Mesenchymal stem cell (in vitro differentiated cells and primary cell): ENCODE measurements around the gene CAPN13.

Source experiments
- DNase-seq: peaks from one replicate; pipeline ENCODE4 v3.0.0-alpha.2; 2013
- H2AFZ ChIP-seq: one replicate; pipeline ENCODE4 v1.6.1; 2013; ENCODE audit warnings: low read depth, mild to moderate bottlenecking, control low read depth, inconsistent platforms, low read length, moderate library complexity
- H2AK5ac ChIP-seq: 2 replicates; pipeline ENCODE4 v1.6.1; 2013; ENCODE audit warnings: low read length, moderate library complexity, mild to moderate bottlenecking, inconsistent platforms; ENCODE audit not compliant: severe bottlenecking
- H2BK120ac ChIP-seq: one replicate; pipeline ENCODE4 v1.6.1; 2013; ENCODE audit warnings: low read depth, mild to moderate bottlenecking, inconsistent platforms, low read length, moderate library complexity
- H2BK12ac ChIP-seq, 2 experiments: one replicate each; pipeline ENCODE4 v1.6.1; 2013; ENCODE audit warnings: inconsistent platforms in 2 of 2, low read length in 2 of 2, mild to moderate bottlenecking in 2 of 2, moderate library complexity in 2 of 2, control low read depth in 1 of 2
- H2BK15ac ChIP-seq: one replicate; pipeline ENCODE4 v1.6.1; 2013; ENCODE audit warnings: mild to moderate bottlenecking, low read depth, inconsistent platforms; ENCODE audit not compliant: poor library complexity, severe bottlenecking
- H2BK5ac ChIP-seq: 2 replicates; pipeline ENCODE4 v1.6.1; 2013; ENCODE audit warnings: low read depth, mild to moderate bottlenecking, low read length, control low read depth, inconsistent platforms; ENCODE audit not compliant: poor library complexity, severe bottlenecking
- H3K14ac ChIP-seq, 2 experiments: one replicate each; pipeline ENCODE4 v1.6.1; 2013; ENCODE audit warnings: inconsistent platforms in 2 of 2, low read length in 2 of 2, control low read depth in 1 of 2, mild to moderate bottlenecking in 1 of 2, moderate library complexity in 1 of 2
- H3K18ac ChIP-seq, 2 experiments: one replicate each; pipeline ENCODE4 v1.6.1; 2013; ENCODE audit warnings: inconsistent platforms in 2 of 2, low read length in 2 of 2, control low read depth in 1 of 2, low read depth in 1 of 2, mild to moderate bottlenecking in 1 of 2
- H3K23ac ChIP-seq, 2 experiments: one replicate each; pipeline ENCODE4 v1.6.1; 2013; ENCODE audit warnings: inconsistent platforms in 2 of 2, low read length in 2 of 2, mild to moderate bottlenecking in 2 of 2, moderate library complexity in 2 of 2, control low read depth in 1 of 2
- H3K27ac ChIP-seq: 2 replicates; pipeline ENCODE4 v1.5.1; 2013; ENCODE audit warnings: mild to moderate bottlenecking, moderate library complexity, low read length, control low read depth, inconsistent platforms; ENCODE audit not compliant: poor library complexity, severe bottlenecking
- H3K27me3 ChIP-seq, 2 experiments: 2 replicates each; pipeline versions ENCODE4 v1.6.1 to v1.7.0; 2013; ENCODE audit warnings: low read length in 2 of 2, mild to moderate bottlenecking in 2 of 2, moderate library complexity in 2 of 2, control low read depth in 1 of 2, inconsistent platforms in 1 of 2; ENCODE audit not compliant: control insufficient read depth in 1 of 2, insufficient read depth in 1 of 2
- H3K36me3 ChIP-seq, 2 experiments: 2 replicates each; pipeline versions ENCODE4 v1.6.1 to v1.7.0; 2013; ENCODE audit warnings: low read length in 2 of 2, control low read depth in 1 of 2, inconsistent platforms in 1 of 2, low read depth in 1 of 2, mild to moderate bottlenecking in 1 of 2; ENCODE audit not compliant: insufficient read depth in 2 of 2, control insufficient read depth in 1 of 2
- H3K4ac ChIP-seq, 2 experiments: one replicate each; pipeline ENCODE4 v1.6.1; 2013; ENCODE audit warnings: inconsistent platforms in 2 of 2, low read length in 2 of 2, mild to moderate bottlenecking in 2 of 2, moderate library complexity in 2 of 2, control low read depth in 1 of 2, low read depth in 1 of 2
- H3K4me1 ChIP-seq: 2 replicates; pipeline ENCODE4 v1.6.1; 2013; ENCODE audit warnings: low read depth, low read length, control low read depth; ENCODE audit not compliant: control insufficient read depth, insufficient read depth
- H3K4me2 ChIP-seq: 2 replicates; pipeline ENCODE4 v1.6.1; 2013; ENCODE audit warnings: low read length, mild to moderate bottlenecking, inconsistent platforms; ENCODE audit not compliant: poor library complexity, severe bottlenecking
- H3K4me3 ChIP-seq, 2 experiments: 2 replicates each; pipeline versions ENCODE4 v1.5.1 to v1.7.0; 2013; ENCODE audit warnings: low read length in 2 of 2, mild to moderate bottlenecking in 2 of 2, control low read depth in 1 of 2, low read depth in 1 of 2; ENCODE audit not compliant: insufficient read depth in 1 of 2
- H3K79me1 ChIP-seq: replicated peaks from 2 replicates; pipeline ENCODE4 v1.6.1; 2013; ENCODE audit warnings: mild to moderate bottlenecking, control low read depth, low read length, inconsistent platforms; ENCODE audit not compliant: poor library complexity, severe bottlenecking
- H3K9ac ChIP-seq: 2 replicates; pipeline ENCODE4 v1.7.0; 2013; ENCODE audit warnings: mild to moderate bottlenecking, low read length, moderate library complexity
- H3K9me3 ChIP-seq: 2 replicates; pipeline ENCODE4 v1.7.0; 2013; ENCODE audit warnings: mild to moderate bottlenecking, low read length; ENCODE audit not compliant: control insufficient read depth
- H4K8ac ChIP-seq: one replicate; pipeline ENCODE4 v1.6.1; 2013; ENCODE audit warnings: inconsistent platforms, mild to moderate bottlenecking, low read length, moderate library complexity
- H4K91ac ChIP-seq: one replicate; pipeline ENCODE4 v1.6.1; 2013; ENCODE audit warnings: mild to moderate bottlenecking, low read length, inconsistent platforms
- WGBS: methylation state at CpG from one replicate; pipeline ENCODE4 v1.1.7; 2013; ENCODE audit warnings: mixed read lengths; 5-methylcytosine and 5-hydroxymethylcytosine counted together

The CAPN13 gene

GRCh38 chr2:30706534-30707303, 100.5 kb downstream of the CAPN13 start:
- no peak overlapping the region for H3K27ac ChIP-seq
- no peaks in the 10 kb centered on the region for H3K79me1 ChIP-seq
- no peak overlapping the region for H3K4me2 ChIP-seq

GRCh38 chr2:30705711-30706533, 101.3 kb downstream of the CAPN13 start:
- Histone ChIP-seq H3K27me3 (peaks cover 0 to 3% of the 10 kb centered on the region in 2 experiments), H4K8ac (no peak overlapping the region), H2BK5ac (no peak overlapping the region), H2AK5ac (no peak overlapping the region), H3K14ac (no peak overlapping the region), H3K4me3 (no peak overlapping the region), H3K9me3 (peaks cover 26% of the 10 kb centered on the region), H3K4ac (no peak overlapping the region), H3K27ac (no peak overlapping the region), H3K23ac (no peak overlapping the region), H3K18ac (no peak overlapping the region), H2BK15ac (no peak overlapping the region), H2BK12ac (no peak overlapping the region), H3K79me1 (no peaks in the 10 kb centered on the region), H3K9ac (no peak overlapping the region), H3K4me2 (no peak overlapping the region), H4K91ac (peak overlapping the region; percentile 37), H2AFZ (no peak overlapping the region), H3K4me1 (no peaks in the 10 kb centered on the region), H2BK120ac (no peak overlapping the region), H3K36me3 (no peaks in the 10 kb centered on the region)
- no peak for DNase-seq
- 96% methylated on average over 7 of the region's 10 CpGs for WGBS

More at GRCh38 chr2:30706534-30707303, 100.5 kb downstream of the CAPN13 start:
- Histone ChIP-seq H4K8ac (no peak overlapping the region), H2BK15ac (no peak overlapping the region), H3K36me3 (no peaks in the 10 kb centered on the region), H2AK5ac (no peak overlapping the region), H3K23ac (no peak overlapping the region), H3K9me3 (peaks cover 20% of the 10 kb centered on the region), H3K27me3 (peaks cover 0 to 3% of the 10 kb centered on the region in 2 experiments), H3K4me1 (no peaks in the 10 kb centered on the region), H3K14ac (no peak overlapping the region), H2AFZ (no peak overlapping the region), H2BK12ac (peak overlapping the region in 1 of 2 experiments; percentile 32), H3K9ac (no peak overlapping the region), H2BK120ac (no peak overlapping the region), H2BK5ac (no peak overlapping the region), H3K4me3 (no peak overlapping the region), H3K18ac (peak overlapping the region in 1 of 2 experiments; percentile 34), H4K91ac (no peak overlapping the region), H3K4ac (peak overlapping the region in 1 of 2 experiments; percentile 7)
- DNase-seq, result peak; percentile 63
- 82% methylated on average over 11 of the region's 12 CpGs for WGBS

GRCh38 chr2:30705056-30705455, 102.2 kb downstream of the CAPN13 start:
- H3K4me3 ChIP-seq, result no peak overlapping the region
- H2BK15ac ChIP-seq, result no peak overlapping the region
- H2BK5ac ChIP-seq, result no peak overlapping the region
- no peak overlapping the region for H2AK5ac ChIP-seq
- H4K8ac ChIP-seq, result peak overlapping the region; percentile 35
- no peak overlapping the region for H2BK120ac ChIP-seq
- no peak overlapping the region for H3K14ac ChIP-seq
- no peaks in the 10 kb centered on the region for H3K79me1 ChIP-seq
- peak overlapping the region in 1 of 2 experiments; percentile 19 for H3K18ac ChIP-seq
- H3K4me1 ChIP-seq, result no peaks in the 10 kb centered on the region
- peaks cover 34% of the 10 kb centered on the region for H3K9me3 ChIP-seq
- no peak overlapping the region for H4K91ac ChIP-seq
- peaks cover 0 to 1% of the 10 kb centered on the region in 2 experiments for H3K27me3 ChIP-seq
- no peak overlapping the region for H3K9ac ChIP-seq
- no peak overlapping the region for H2AFZ ChIP-seq
- H3K23ac ChIP-seq, result no peak overlapping the region
- no peak overlapping the region for H3K4ac ChIP-seq
- H3K4me2 ChIP-seq, result no peak overlapping the region
- H2BK12ac ChIP-seq, result peak overlapping the region in 1 of 2 experiments; percentile 18
- WGBS, result 82% methylated on average over 5 of the region's 5 CpGs
- DNase-seq, result no peak
- H3K27ac ChIP-seq, result no peak overlapping the region
- no peaks in the 10 kb centered on the region for H3K36me3 ChIP-seq
